ENCODE measurements around the gene NEURL3. TPM values are rescaled to one million over a fixed set of nuclear protein-coding genes. Genes with fewer than 3 reads are reported as not detected.
A peak's percentile ranks its signal among the peaks of the same experiment; 100 is the strongest.

Gene NEURL3
- total RNA-seq, 1 donor: not detected

DNA sequence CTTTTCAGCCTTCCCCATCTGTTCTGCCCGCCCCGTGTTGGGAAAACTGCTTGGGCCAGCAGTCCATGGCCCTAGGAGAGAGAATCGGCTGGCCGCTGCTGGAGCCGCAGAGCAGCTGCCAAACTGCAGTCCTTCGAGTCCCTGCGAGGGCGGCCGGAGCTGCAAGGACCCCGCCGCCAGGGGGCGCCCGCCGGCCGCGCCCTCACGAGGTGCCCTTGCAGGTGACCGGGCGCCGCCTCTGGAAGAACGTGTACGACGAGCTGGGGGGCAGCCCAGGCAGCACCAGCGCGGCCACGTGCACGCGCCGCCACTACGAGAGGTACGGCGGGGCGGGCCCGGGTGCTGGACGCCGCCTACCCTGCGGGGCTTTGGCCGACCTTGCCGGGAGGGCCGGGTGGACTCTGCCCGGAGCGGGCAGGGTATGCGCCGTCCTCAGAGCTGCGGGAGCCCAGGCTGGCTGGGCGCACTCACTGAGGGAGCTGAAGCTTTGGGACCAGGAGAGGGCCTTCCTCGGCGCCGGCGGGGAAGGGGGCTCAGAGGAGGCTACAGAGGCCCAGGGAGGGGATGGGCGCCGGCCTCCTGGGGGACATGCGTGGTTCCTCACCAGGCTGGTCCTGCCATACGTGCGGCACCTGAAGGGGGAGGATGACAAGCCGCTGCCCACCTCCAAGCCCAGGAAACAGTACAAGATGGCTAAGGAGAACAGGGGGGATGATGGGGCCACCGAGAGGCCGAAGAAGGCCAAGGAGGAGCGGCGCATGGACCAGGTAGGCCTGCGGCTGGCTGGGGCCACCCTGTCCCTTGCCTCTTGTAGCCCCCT lies 45.0 kb upstream of the NEURL3 start:
- no peak overlapping the region for H3K4me3 ChIP-seq (ENCODE audit: insufficient read depth, low read length)

DNA sequence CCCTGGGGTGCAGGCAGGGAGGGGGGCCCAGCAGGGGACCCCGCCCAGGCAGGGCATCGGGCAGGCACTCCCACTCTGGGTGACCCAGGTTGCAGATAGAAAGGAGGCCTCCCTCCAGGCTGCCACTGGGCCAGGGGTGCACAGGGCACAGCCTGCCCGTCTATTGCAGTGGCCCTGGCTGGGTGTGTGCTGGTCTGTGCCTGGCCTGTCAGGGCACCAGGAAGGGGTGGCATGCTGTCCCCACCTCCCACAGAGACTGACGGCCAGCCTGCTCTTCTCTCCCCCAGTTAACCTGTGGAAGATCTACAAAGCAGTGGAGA lies 44.3 kb upstream of the NEURL3 start:
- no peak overlapping the region for H3K27ac ChIP-seq (ENCODE audit: low read depth, low read length)
- TF ChIP-seq, protein P1, sequence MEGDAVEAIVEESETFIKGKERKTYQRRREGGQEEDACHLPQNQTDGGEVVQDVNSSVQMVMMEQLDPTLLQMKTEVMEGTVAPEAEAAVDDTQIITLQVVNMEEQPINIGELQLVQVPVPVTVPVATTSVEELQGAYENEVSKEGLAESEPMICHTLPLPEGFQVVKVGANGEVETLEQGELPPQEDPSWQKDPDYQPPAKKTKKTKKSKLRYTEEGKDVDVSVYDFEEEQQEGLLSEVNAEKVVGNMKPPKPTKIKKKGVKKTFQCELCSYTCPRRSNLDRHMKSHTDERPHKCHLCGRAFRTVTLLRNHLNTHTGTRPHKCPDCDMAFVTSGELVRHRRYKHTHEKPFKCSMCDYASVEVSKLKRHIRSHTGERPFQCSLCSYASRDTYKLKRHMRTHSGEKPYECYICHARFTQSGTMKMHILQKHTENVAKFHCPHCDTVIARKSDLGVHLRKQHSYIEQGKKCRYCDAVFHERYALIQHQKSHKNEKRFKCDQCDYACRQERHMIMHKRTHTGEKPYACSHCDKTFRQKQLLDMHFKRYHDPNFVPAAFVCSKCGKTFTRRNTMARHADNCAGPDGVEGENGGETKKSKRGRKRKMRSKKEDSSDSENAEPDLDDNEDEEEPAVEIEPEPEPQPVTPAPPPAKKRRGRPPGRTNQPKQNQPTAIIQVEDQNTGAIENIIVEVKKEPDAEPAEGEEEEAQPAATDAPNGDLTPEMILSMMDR (IDR thresholded peaks at IDR 0.05; ENCODE audit: extremely low read depth, low read depth, low read length): no peak
- H2AFZ ChIP-seq (ENCODE audit: low read length): no peak overlapping the region
- H3K36me3 ChIP-seq (ENCODE audit: insufficient read depth, low read length): peaks cover 5% of the 10 kb centered on the region
- DNase-seq (ENCODE audit: insufficient read length, low spot score, missing footprints): peak; percentile 32
- peaks cover 3% of the 10 kb centered on the region for H3K79me2 ChIP-seq (ENCODE audit: insufficient read depth, low read length)
- H3K9me3 ChIP-seq (ENCODE audit: low read depth, low read length): no peaks in the 10 kb centered on the region
- H3K4me2 ChIP-seq (ENCODE audit: insufficient read depth, low read length): no peak overlapping the region
- no peaks in the 10 kb centered on the region for H4K20me1 ChIP-seq (ENCODE audit: insufficient read depth, low read length)
- H3K27me3 ChIP-seq (ENCODE audit: insufficient read depth, low read length): no peaks in the 10 kb centered on the region
- H3K4me1 ChIP-seq (ENCODE audit: insufficient read depth, low read length): peaks cover 18% of the 10 kb centered on the region
- H3K4me3 ChIP-seq (ENCODE audit: insufficient read depth, low read length): no peak overlapping the region

More for the DNA sequence above, 45.0 kb upstream of the NEURL3 start:
- H3K27me3 ChIP-seq (ENCODE audit: insufficient read depth, low read length): no peaks in the 10 kb centered on the region
- TF ChIP-seq, protein P1 (IDR thresholded peaks at IDR 0.05; ENCODE audit: extremely low read depth, low read depth, low read length): peak; percentile 10
- H3K79me2 ChIP-seq (ENCODE audit: insufficient read depth, low read length): peaks cover 3% of the 10 kb centered on the region
- H3K4me2 ChIP-seq (ENCODE audit: insufficient read depth, low read length): no peak overlapping the region
- no peak overlapping the region for H3K27ac ChIP-seq (ENCODE audit: low read depth, low read length)
- no peak overlapping the region for H2AFZ ChIP-seq (ENCODE audit: low read length)
- DNase-seq (ENCODE audit: insufficient read length, low spot score, missing footprints): peak; percentile 81
- peaks cover 21% of the 10 kb centered on the region for H3K4me1 ChIP-seq (ENCODE audit: insufficient read depth, low read length)
- no peaks in the 10 kb centered on the region for H4K20me1 ChIP-seq (ENCODE audit: insufficient read depth, low read length)
- peaks cover 5% of the 10 kb centered on the region for H3K36me3 ChIP-seq (ENCODE audit: insufficient read depth, low read length)
- H3K9me3 ChIP-seq (ENCODE audit: low read depth, low read length): no peaks in the 10 kb centered on the region

DNA sequence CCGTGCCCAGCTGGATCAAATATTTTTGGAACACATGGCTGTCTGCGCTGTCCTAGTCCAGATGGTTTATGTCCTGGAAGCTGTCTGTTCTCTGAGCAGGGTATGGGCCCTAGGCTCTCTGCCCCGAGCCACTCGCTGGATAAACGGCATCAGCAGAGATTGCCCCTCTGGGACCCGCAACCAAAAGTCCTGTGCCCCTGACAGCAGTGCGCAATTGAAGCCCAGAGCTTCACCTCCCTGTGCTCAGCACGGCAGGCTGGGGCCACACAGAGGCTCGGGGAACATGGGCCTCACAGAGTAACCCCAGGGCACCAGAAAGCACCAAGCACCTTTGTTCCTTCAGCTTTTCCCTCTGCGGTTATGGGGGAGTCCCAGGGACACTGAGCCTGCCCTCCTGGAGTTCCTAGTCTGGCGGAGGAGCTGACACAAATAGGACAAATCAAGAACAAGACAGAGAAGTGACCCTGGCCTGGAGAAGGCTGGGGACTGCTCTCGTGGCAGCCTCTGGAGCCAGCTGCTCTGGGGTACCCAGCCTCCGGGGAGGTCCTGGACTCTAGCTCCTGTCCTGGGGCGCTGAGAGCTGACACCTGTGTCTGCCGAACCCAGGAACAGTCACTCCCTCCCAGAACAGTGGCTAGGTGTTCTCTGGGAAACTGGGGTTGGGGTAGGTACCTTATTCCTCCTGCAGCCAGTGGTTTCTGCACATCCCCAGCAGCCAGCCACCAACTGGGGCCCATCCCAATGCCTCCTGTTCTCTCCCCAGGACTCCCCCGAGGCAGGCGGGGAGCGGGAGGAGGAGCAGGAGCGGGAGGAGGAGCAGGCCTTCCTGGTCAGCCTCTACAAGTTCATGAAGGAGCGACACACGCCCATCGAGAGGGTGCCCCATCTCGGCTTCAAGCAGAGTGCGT lies 43.7 kb upstream of the NEURL3 start:
- Histone ChIP-seq H3K4me1 (ENCODE audit: insufficient read depth, low read length) (peaks cover 14% of the 10 kb centered on the region), H4K20me1 (ENCODE audit: insufficient read depth, low read length) (no peaks in the 10 kb centered on the region), H3K4me3 (ENCODE audit: insufficient read depth, low read length) (no peak overlapping the region), H3K4me2 (ENCODE audit: insufficient read depth, low read length) (no peak overlapping the region), H2AFZ (ENCODE audit: low read length) (no peak overlapping the region), H3K27me3 (ENCODE audit: insufficient read depth, low read length) (no peaks in the 10 kb centered on the region), H3K27ac (ENCODE audit: low read depth, low read length) (no peak overlapping the region), H3K79me2 (ENCODE audit: insufficient read depth, low read length) (peaks cover 3% of the 10 kb centered on the region), H3K36me3 (ENCODE audit: insufficient read depth, low read length) (peaks cover 5% of the 10 kb centered on the region), H3K9me3 (ENCODE audit: low read depth, low read length) (no peaks in the 10 kb centered on the region)
- TF ChIP-seq, protein P1 (IDR thresholded peaks at IDR 0.05; ENCODE audit: extremely low read depth, low read depth, low read length): no peak
- peak; percentile 65 for DNase-seq (ENCODE audit: insufficient read length, low spot score, missing footprints)

DNA sequence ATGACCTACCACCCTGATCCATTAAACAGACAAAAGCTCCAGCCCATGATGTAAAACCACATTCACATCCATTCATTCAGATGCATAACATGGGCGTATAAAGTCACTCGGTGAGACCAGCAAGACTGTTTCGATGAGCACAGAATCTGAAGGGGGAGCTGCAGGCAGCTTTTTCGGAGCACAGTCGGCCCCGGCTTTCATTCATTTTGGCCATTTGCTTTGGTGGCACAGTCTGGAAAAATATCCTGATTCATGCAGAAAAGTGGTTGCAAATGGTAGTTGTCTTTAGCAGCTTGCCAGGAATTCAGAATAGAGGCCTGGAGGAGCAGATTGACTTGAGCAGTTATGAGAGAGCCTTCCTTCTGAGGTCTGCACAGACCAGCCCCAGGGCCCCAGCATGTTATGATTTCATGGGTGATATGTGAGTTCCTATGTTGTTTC lies 42.6 kb upstream of the NEURL3 start:
- H4K20me1 ChIP-seq (ENCODE audit: insufficient read depth, low read length): peaks cover under 1% of the 10 kb centered on the region
- H3K4me2 ChIP-seq (ENCODE audit: insufficient read depth, low read length): peak overlapping the region; percentile 4
- H2AFZ ChIP-seq (ENCODE audit: low read length): no peak overlapping the region
- peaks cover 5% of the 10 kb centered on the region for H3K36me3 ChIP-seq (ENCODE audit: insufficient read depth, low read length)
- no peak overlapping the region for H3K4me3 ChIP-seq (ENCODE audit: insufficient read depth, low read length)
- no peaks in the 10 kb centered on the region for H3K9me3 ChIP-seq (ENCODE audit: low read depth, low read length)
- TF ChIP-seq, protein P1 (IDR thresholded peaks at IDR 0.05; ENCODE audit: extremely low read depth, low read depth, low read length): peak; percentile 56
- peak; percentile 98 for DNase-seq (ENCODE audit: insufficient read length, low spot score, missing footprints)
- peaks cover 14% of the 10 kb centered on the region for H3K4me1 ChIP-seq (ENCODE audit: insufficient read depth, low read length)
- peak overlapping the region; percentile 6 for H3K27ac ChIP-seq (ENCODE audit: low read depth, low read length)
- H3K27me3 ChIP-seq (ENCODE audit: insufficient read depth, low read length): no peaks in the 10 kb centered on the region
- H3K79me2 ChIP-seq (ENCODE audit: insufficient read depth, low read length): peaks cover 4% of the 10 kb centered on the region
